ACC112 (cell line): ENCODE results near the gene PDE8A.

ENCODE experiments used
- H2AFZ ChIP-seq: fragments of 200-600 bp; sonication (generic); one replicate; pipeline ENCODE4 v1.6.0; 2017; ENCODE audit warnings: antibody characterized with exemption, low read length; ENCODE audit not compliant: unreplicated experiment
- H3K27ac ChIP-seq: fragments of 200-600 bp; sonication (generic); 2 replicates; pipeline ENCODE4 v1.5.1; 2014; ENCODE audit warnings: low read depth, mild to moderate bottlenecking, antibody characterized with exemption, low read length, moderate library complexity
- H3K27me3 ChIP-seq: fragments of 200-600 bp; sonication (generic); 2 replicates; pipeline ENCODE4 v1.6.1; 2014; ENCODE audit warnings: mild to moderate bottlenecking, antibody characterized with exemption, low read length, moderate library complexity, mixed read lengths; ENCODE audit not compliant: insufficient read depth
- H3K36me3 ChIP-seq: fragments of 200-600 bp; sonication (generic); 2 replicates; pipeline ENCODE4 v1.6.1; 2016; ENCODE audit warnings: mild to moderate bottlenecking, antibody characterized with exemption, low read length, moderate library complexity, mixed read lengths; ENCODE audit not compliant: insufficient read depth
- H3K4me1 ChIP-seq: fragments of 200-600 bp; sonication (generic); one replicate; pipeline ENCODE4 v1.6.1; 2016; ENCODE audit warnings: low read length, mixed read lengths; ENCODE audit not compliant: insufficient read depth, unreplicated experiment, control insufficient read depth
- H3K4me3 ChIP-seq: fragments of 200-600 bp; sonication (generic); 2 replicates; pipeline ENCODE4 v1.5.1; 2014; ENCODE audit warnings: mild to moderate bottlenecking, low read depth, low read length
- H3K79me2 ChIP-seq: fragments of 200-600 bp; sonication (generic); one replicate; pipeline ENCODE4 v1.6.0; 2016; ENCODE audit warnings: low read length; ENCODE audit not compliant: control insufficient read depth, unreplicated experiment, insufficient read depth

The PDE8A gene

GRCh38 chr15:84949043-84949442 is 32.6 kb upstream of the PDE8A start:
- Histone ChIP-seq H3K4me1 (peaks cover 24% of the 10 kb centered on the region), H3K36me3 (no peaks in the 10 kb centered on the region), H3K27ac (peak overlapping the region; percentile 87), H3K27me3 (no peaks in the 10 kb centered on the region), H3K79me2 (no peaks in the 10 kb centered on the region), H2AFZ (no peak overlapping the region), H3K4me3 (no peak overlapping the region; the same call in 1 of the 2 replicates)

DNA sequence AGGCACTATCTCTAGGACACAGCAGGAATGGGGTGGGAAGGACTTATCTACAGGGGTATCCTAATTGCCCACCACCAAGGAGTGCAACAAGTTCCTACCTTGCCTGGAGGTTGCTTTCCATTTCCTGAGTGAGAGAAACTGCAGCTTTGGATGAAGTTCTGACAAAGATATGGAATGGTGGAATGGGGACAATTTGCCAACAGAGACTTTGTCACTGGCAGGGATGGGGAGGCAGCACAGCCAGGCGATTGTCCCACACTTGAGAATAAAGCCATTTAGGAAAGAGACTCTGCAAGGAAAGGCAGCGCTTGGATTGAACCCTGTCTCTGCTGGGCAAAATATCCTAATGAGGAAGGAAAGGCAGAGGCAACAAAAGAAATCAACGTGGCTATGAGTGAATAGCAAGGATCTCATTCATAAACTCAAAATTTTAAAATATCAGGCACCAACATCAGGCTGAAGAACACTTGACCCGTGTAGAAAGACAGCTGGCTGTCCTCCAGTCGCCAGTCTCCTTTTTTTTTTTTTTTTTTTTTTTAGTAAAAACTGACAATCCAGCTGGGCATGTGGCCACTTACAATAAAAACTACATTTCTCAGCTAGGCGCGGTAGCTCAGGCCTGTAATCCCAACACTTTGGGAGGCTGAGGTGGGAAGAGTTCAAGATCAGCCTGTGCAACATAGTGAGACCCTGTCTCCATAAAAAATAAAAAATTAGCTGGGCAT is 31.6 kb upstream of the PDE8A start:
- H3K4me3 ChIP-seq = no peak overlapping the region
- H3K79me2 ChIP-seq = no peaks in the 10 kb centered on the region
- no peaks in the 10 kb centered on the region for H3K27me3 ChIP-seq
- H3K36me3 ChIP-seq = no peaks in the 10 kb centered on the region
- H3K4me1 ChIP-seq = peaks cover 24% of the 10 kb centered on the region
- no peak overlapping the region for H3K27ac ChIP-seq
- no peak overlapping the region for H2AFZ ChIP-seq

DNA sequence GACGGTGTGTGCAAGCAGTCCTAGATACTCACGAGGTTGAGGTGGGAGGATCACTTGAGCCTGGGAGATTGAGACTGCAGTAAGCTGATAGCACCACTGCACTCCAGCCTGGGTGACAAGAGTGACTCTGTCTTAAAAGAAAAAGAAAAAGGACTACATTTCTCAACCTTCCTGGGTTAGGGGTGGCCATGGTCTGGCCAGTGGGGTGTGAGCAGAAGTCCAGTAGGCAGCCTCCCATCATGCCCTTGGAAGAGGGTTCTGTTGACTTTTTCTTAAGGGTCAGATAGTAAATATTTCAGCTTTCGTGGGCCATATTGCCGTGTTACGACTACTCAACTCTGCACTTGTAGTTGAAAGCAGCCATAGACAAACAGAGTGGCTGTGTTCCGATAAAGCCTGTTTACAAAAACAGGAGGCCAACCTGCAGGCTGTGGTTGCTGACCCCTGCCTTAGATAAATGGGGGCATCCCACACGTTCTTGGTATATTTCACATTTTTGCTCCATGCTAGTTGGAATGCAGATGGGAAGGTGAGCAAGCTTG is 31.0 kb upstream of the PDE8A start:
- Histone ChIP-seq H2AFZ (no peak overlapping the region), H3K4me3 (no peak overlapping the region), H3K4me1 (peaks cover 27% of the 10 kb centered on the region), H3K79me2 (no peaks in the 10 kb centered on the region), H3K27me3 (no peaks in the 10 kb centered on the region), H3K36me3 (no peaks in the 10 kb centered on the region), H3K27ac (no peak overlapping the region)

DNA sequence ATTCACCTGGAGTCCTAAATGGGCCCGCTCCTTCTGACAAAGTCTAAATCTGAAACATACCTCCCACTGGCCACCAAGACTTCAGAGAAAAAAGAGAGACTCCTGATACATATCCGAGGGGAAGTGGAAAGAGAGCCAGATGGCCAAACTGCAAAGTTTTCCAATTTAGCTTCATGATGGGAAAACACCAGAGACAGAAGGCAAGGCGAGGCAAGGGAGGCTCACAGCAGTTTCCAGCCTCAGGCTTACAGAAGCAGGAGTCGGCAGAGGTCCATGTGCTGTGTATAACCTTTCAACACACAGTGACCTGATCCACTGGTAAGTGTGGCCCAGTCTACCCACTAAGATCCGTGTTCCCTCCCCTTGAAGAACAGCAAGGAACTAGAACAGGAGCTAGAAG is 29.9 kb upstream of the PDE8A start:
- Histone ChIP-seq H3K4me3 (no peak overlapping the region), H3K79me2 (no peaks in the 10 kb centered on the region), H2AFZ (no peak overlapping the region), H3K36me3 (no peaks in the 10 kb centered on the region), H3K27ac (no peak overlapping the region), H3K27me3 (no peaks in the 10 kb centered on the region), H3K4me1 (peaks cover 29% of the 10 kb centered on the region)

DNA sequence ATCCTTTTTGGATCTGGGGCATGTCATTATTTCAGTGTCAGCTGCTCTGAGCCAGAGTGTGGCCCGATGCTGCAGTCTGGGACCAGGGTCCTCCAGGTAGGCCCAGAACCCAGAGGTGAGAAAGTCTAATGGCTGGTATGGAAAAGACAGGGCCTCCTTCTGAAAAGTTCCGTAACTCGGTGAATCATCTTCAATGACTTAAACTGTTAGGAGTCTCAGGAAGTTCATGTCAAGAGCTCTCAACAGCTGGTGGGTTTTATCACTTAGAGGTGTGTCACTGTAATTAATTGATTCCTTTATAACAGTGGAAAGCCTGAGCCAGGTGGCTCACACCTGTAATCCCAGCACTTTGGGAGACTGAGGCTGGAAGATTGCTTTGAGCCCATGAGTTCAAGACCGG is 28.5 kb upstream of the PDE8A start:
- Histone ChIP-seq H3K4me3 (no peak overlapping the region), H3K27me3 (no peaks in the 10 kb centered on the region), H3K36me3 (no peaks in the 10 kb centered on the region), H2AFZ (no peak overlapping the region), H3K27ac (no peak overlapping the region), H3K4me1 (peaks cover 16% of the 10 kb centered on the region), H3K79me2 (no peaks in the 10 kb centered on the region)

DNA sequence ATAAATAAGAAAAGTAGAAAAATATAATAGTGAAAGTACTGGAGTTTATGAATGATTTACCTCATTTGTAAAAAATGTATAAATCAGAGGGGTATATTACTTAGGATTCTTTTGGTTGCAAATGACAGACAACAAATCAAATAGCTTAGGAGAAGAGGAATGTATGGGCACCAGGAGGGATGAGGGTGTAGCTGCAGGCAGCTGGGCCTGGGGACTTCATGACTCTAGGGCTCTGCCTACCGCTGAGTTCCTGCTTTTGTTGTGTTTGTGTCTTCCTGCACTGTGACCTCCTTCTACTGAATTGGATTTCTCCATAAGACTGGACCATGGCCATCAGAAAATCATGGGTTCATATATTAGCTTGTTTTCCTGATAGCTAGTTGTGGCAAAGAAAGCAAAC is 27.9 kb upstream of the PDE8A start:
- Histone ChIP-seq H3K4me3 (no peak overlapping the region), H3K79me2 (no peaks in the 10 kb centered on the region), H3K27ac (no peak overlapping the region), H2AFZ (no peak overlapping the region), H3K36me3 (no peaks in the 10 kb centered on the region), H3K27me3 (no peaks in the 10 kb centered on the region), H3K4me1 (peaks cover 10% of the 10 kb centered on the region)

DNA sequence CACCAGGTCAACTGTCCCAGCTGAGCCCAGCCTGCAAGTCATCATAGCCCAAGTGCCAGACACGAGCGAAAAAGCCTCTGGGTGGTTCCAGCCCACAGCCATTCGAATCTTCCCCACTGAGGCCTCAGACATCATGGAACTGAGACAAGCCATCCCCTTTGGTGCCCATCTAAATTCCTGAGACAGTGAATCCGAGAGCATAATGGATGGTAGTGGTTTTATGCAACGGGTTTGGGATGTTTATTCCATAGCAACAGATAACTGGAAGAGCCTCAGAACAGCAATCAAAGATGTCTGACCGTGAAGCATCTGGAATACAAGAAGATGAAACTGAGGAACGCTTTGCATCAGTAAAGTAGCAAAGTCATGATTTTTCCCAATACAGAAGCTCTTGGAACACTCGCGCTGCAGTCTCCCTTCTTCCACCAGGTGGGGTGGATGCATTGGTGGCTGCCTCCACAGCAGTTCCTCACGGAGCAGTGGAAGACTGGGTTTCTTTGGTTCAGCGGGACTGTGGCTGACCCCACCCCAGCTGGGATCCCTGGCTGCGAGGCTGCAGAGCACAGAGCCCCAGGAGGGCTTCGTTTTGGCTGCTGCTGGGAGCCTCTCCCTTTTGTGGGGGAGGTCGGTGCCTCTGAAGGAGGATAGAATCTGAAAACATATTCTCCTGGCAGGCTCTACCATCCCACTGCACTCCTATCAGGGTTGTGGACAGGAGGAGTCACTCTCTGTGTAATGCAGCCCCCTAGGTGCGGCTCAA is 26.4 kb upstream of the PDE8A start:
- H2AFZ ChIP-seq = peak overlapping the region; percentile 98
- peaks cover 14% of the 10 kb centered on the region for H3K4me1 ChIP-seq
- peak overlapping the region; percentile 74 for H3K4me3 ChIP-seq
- H3K27ac ChIP-seq = no peak overlapping the region
- no peaks in the 10 kb centered on the region for H3K27me3 ChIP-seq
- H3K36me3 ChIP-seq = no peaks in the 10 kb centered on the region
- H3K79me2 ChIP-seq = no peaks in the 10 kb centered on the region

DNA sequence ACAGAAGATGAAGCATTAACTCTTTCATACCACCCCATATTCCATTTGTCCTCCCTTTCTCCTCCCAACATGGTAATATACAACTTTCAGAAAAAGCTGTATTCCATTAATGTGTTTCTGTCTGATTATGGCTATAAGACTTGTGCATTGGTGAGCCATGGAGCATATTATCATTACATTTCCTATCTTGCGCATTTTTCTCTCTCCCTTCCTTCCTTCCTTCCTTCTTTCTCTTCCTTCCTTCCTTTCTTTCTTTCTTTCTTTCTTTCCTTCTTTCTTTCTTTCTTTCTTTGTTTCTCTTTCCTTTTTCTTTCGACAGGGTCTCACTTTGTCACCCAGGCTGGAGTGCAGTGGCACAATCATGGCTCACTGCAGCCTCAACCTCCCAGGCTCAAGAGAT is 25.5 kb upstream of the PDE8A start:
- Histone ChIP-seq H3K36me3 (no peaks in the 10 kb centered on the region), H3K27ac (no peak overlapping the region), H3K4me3 (0 out of 2 replicates have a peak overlapping the region, but pooled peaks have one; percentile 74), H3K79me2 (no peaks in the 10 kb centered on the region), H3K27me3 (no peaks in the 10 kb centered on the region), H3K4me1 (peaks cover 14% of the 10 kb centered on the region), H2AFZ (no peak overlapping the region)

- no peak overlapping the region for H2AFZ ChIP-seq
- H3K36me3 ChIP-seq = no peaks in the 10 kb centered on the region
- no peak overlapping the region for H3K27ac ChIP-seq
Observed at GRCh38 chr15:84960391-84961113, 21.1 kb upstream of the PDE8A start.

GRCh38 chr15:84961114-84961452 is 20.6 kb upstream of the PDE8A start:
- Histone ChIP-seq H3K4me3 (no peak overlapping the region), H3K27ac (no peak overlapping the region), H2AFZ (no peak overlapping the region), H3K79me2 (no peaks in the 10 kb centered on the region), H3K4me1 (peaks cover 10% of the 10 kb centered on the region), H3K36me3 (no peaks in the 10 kb centered on the region), H3K27me3 (no peaks in the 10 kb centered on the region)

More at GRCh38 chr15:84960391-84961113, 21.1 kb upstream of the PDE8A start:
- no peaks in the 10 kb centered on the region for H3K79me2 ChIP-seq
- no peak overlapping the region for H3K4me3 ChIP-seq
- peaks cover 12% of the 10 kb centered on the region for H3K4me1 ChIP-seq
- no peaks in the 10 kb centered on the region for H3K27me3 ChIP-seq
